Stimulated activated CD4-positive, alpha-beta T cell treated with anti-CD3 and anti-CD28 coated beads, TNF-alpha, amount 100 ng/mL, for 48 hours (primary cell): Measurements from ENCODE around the gene TMTC2.

Source experiments
- DNase-seq, 3 donors: peaks; one replicate each; pipeline ENCODE4 v3.0.0-alpha.2; 2020; ENCODE audit warnings: low read depth in 3 of 3

TMTC2 gene

GRCh38 chr12:82953397-82953796 lies 266.7 kb downstream of the TMTC2 start:
- DNase-seq, result no peak

GRCh38 chr12:82954064-82954463 lies 267.4 kb downstream of the TMTC2 start:
- DNase-seq, result no peak

- DNase-seq, result no peak
Observed at GRCh38 chr12:82954572-82954971, 267.9 kb downstream of the TMTC2 start.

- DNase-seq, result no peak
Observed at GRCh38 chr12:82955043-82955442, 268.3 kb downstream of the TMTC2 start.

GRCh38 chr12:82958966-82959365 lies 272.3 kb downstream of the TMTC2 start:
- DNase-seq, result no peak

- no peak for DNase-seq
Observed at GRCh38 chr12:82959821-82960220, 273.1 kb downstream of the TMTC2 start.

GRCh38 chr12:82961835-82962234 lies 275.1 kb downstream of the TMTC2 start:
- no peak for DNase-seq

- DNase-seq, result no peak
Observed at GRCh38 chr12:82963956-82964355, 277.2 kb downstream of the TMTC2 start.

- no peak for DNase-seq
Observed at GRCh38 chr12:82964446-82964845, 277.7 kb downstream of the TMTC2 start.

GRCh38 chr12:82966001-82966559 lies 279.4 kb downstream of the TMTC2 start:
- no peak for DNase-seq

- DNase-seq, result no peak
Observed at GRCh38 chr12:82968631-82969367, 282.1 kb downstream of the TMTC2 start.

GRCh38 chr12:82970614-82971013 lies 283.9 kb downstream of the TMTC2 start:
- DNase-seq, result no peak

GRCh38 chr12:82971584-82971983 lies 284.9 kb downstream of the TMTC2 start:
- DNase-seq, result no peak

GRCh38 chr12:82972624-82973023 lies 285.9 kb downstream of the TMTC2 start:
- no peak for DNase-seq

GRCh38 chr12:82973592-82973991 lies 286.9 kb downstream of the TMTC2 start:
- DNase-seq, result no peak

GRCh38 chr12:82981150-82981549 lies 294.4 kb downstream of the TMTC2 start:
- no peak for DNase-seq

GRCh38 chr12:82994117-82994516 lies 307.4 kb downstream of the TMTC2 start:
- DNase-seq, result no peak

- no peak for DNase-seq
Observed at GRCh38 chr12:82996168-82996812, 309.6 kb downstream of the TMTC2 start.

GRCh38 chr12:82998509-82998908 lies 311.8 kb downstream of the TMTC2 start:
- DNase-seq, result no peak

- DNase-seq, result no peak
Observed at GRCh38 chr12:83003026-83003425, 316.3 kb downstream of the TMTC2 start.

GRCh38 chr12:83005534-83006197 lies 319.0 kb downstream of the TMTC2 start:
- no peak for DNase-seq

- no peak for DNase-seq
Observed at GRCh38 chr12:83008703-83009102, 322.0 kb downstream of the TMTC2 start.
